B cell (primary cell): ENCODE results near the gene SKAP1.

ENCODE experiments used
- CTCF ChIP-seq: fragments of 200-600 bp; IDR thresholded peaks from one replicate; pipeline ENCODE4 v1.8.0; 2022; ENCODE audit warnings: antibody characterized with exemption, mild to moderate bottlenecking
- EZH2 ChIP-seq: IDR thresholded peaks from 2 replicates; pipeline ENCODE4 v1.6.1; 2012; ENCODE audit warnings: borderline replicate concordance, low read depth, mild to moderate bottlenecking, moderate library complexity, low read length; ENCODE audit not compliant: insufficient read depth, poor library complexity, severe bottlenecking

DNA sequence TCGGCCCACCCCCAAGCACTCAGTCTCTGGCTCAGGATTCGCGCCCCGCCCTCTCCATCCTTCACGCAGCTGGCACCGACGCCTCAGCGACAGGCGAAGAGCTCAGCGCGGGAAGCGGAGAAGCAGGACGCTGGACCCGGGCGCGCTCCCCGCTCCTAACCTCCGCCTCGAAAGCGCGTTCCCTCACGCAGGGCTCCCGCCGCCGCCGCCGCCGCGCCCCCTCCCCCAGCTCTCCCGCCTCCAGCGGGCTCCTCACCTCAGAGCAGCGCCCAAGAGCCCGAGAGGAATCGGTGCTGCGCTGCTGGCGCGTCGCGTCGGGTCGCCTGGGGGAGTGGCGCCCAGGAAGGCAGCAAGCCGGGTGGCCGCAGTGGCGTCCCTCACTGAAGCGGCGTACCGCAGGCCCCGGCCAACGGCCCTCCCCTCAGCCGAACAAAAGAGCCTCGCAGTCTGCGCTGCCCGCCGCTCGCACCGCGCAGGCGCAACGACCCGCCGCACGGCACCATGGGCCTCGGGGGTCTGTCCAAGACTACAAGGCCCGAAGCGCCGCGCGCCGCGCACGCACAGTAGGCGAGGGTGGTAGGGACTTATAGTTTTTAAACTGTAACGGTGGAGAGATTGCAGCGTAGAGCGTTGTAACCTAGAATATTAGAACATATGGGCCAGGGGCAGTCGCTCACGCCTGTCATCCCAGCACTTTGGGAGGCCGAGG, 328.8 kb downstream of the SKAP1 start, which contains the start of gene CBX1:
- TF ChIP-seq CTCF (no peak), EZH2 (no peak)
